NCI-H1105 (cell line): ENCODE data around the gene FBXO31.
"Not testable (repeated sequence)": the region's sequence is repeated elsewhere in the genome, so short reads cannot be mapped to it uniquely, and the experiment has no call there.

Experiments used
- DNase-seq: peaks from one replicate; lab custom pipeline; 2025; lab: John Stamatoyannopoulos, UW

Gene FBXO31

DNA sequence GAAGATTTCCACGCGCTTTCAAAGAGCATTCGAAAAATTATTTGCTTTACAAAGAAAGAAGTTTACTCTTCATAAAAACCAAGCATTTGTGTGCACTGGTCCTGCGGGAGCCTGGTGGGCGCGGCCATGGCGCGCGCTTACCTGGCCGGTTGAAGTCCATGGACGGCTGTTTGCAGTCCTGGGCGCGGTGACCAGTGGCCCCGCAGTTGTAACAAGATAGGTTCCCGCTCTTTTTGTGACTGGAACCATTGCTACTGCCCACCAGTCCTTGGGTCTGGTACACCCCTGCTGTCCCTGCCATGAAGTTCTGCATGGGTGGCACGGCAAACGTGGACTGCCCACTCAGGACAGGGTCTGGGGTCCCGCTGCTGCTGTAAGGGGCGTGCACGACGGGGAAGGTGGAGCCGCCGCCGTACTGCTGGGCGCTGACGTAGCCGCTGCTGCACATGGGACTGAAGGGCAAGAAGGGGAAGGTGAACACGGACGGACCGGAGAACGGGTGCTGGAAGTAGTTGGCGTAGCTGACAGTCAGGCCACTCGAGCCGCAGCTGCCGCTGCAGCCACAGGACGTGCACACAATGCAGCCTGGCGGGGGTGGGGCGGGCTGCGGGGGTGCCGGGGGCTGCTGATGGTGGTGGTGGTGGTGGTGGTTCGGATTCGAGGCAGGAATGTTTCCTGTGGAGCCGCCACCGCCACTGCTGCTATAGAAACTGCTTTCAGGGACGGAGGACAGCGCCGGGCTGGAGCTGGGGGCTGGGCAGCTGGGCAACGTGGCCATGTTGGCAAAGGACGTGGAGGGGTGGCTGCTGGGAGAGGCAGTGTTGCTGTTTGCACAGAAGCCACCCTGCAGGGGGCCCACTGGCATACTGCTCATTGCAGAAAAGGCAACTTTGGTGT, 28.0 kb upstream of the FBXO31 start:
- no peak for DNase-seq

GRCh38 chr16:87410968-87411367, 27.4 kb upstream of the FBXO31 start:
- no peak for DNase-seq

DNA sequence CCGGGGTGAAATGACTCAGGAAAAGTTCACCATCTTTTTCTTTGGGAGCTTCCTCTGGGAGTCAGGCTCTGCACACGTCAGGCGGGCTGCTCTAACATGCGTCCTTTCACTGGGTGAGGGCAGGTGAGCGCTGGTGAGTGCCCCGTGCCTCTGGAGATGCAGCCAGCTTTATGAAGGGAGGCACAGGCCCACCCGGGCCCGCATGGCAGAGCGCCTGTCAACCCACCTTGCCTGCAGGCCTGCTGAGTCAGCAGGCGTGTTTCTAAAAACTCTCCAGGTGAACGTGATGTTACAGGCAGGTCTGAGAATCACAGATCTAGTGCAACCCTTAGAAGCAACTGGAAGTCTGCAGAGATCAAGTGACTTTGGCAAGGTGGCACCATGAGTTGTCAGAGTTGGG, 27.0 kb upstream of the FBXO31 start:
- DNase-seq = no peak

DNA sequence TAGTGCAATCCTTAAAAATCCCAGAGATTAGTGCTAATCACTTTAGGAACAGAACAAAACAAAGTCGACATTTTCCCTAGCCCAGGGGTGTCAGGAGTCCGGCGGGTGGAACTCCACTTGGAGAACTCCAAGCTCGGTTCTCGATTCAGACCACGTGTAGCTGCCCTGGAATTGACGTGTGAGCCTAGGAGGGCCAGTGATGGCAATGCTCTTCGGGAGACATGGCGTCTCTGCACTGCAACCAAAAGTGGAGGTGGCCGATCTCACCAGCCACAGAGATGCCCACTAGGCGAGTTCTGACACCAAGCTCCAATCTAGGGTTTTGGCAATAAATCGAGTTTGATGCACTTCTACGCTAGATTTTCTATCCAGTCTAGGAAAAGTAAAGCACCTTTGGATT, 26.2 kb upstream of the FBXO31 start:
- DNase-seq = no peak

DNA sequence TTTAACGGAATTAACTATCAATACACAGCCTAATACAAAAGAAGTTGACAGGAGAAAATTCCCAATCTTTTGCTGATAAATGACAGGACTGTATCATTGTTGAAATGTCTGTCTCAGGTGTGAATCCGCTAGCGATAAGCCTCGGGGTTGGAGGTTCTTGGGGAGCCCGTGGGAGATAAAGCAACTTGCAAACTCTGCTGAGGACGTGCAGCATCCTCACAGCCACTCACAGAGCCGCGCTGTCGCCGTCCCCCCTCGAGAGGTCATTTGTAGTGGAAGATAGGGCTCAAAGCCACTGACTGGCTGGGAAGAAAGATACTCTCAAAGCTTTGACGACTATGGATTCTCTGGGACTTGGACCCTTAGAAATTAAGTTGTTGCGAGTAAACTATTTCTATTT, 25.6 kb upstream of the FBXO31 start:
- no peak for DNase-seq

GRCh38 chr16:87407511-87408112, 24.0 kb upstream of the FBXO31 start:
- DNase-seq = no peak

GRCh38 chr16:87406495-87407088, 23.0 kb upstream of the FBXO31 start:
- DNase-seq = no peak

DNA sequence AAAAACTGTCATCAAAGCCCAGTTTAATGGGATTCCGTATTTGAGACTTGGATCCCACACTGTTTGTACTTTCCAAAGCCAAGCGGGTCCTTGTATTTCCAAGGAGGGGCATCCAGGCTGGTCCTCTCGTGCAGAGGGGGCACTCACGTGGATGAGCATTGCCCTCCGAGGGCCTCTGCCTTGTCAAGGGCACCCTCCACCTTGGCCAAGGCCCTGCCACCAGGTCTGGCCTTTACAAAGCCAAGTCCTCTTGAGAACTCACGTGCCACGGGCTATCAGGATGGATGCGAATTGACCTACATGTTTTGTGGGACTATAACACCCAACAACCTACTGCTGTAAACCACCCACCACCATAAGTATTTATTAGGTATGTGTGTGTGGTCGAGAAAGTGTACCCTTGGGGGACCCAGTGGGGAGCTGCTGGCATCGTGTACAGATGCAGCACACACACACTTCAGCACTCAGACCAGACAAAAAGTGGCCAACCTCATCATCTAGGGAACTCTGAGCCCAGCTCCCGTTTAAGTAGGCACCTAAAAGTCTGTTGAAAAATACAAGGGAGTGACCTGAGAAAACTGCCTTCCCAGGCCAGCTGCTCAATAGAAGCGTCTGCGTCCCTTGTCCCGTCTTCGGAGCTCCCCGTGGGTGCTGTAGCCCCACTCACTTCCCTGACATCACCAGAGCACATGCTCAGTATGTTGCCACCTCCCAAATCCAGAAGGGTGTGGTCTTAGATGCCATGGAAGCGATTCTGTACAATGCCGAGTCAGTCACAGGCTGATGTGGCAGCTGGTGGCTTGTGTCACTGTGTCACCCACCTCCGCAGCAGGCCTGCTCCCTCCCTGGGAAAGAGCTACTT, 21.4 kb upstream of the FBXO31 start:
- no peak for DNase-seq

- DNase-seq = no peak
Observed at GRCh38 chr16:87395181-87395842, 11.7 kb upstream of the FBXO31 start.

DNA sequence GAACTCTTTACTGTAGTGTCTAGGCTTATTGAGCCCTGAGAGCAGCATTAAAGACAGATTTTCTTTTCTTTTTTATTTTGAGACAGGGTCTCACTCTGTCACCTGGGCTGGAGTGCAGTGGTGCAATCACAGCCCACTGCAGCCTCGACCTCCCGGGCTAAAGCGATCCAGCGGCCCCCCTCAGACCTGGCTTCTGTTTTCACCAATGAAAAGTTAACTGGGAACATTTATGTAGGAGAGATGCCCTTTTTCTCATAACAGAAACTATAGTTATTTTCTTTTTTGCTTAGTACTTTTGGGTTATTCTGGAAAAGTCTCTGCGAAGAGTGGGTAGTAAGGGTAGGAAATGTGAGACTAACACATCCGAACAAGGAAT, 10.1 kb upstream of the FBXO31 start:
- no peak for DNase-seq

- no peak for DNase-seq
Observed at GRCh38 chr16:87392821-87393679, 9.5 kb upstream of the FBXO31 start.

DNA sequence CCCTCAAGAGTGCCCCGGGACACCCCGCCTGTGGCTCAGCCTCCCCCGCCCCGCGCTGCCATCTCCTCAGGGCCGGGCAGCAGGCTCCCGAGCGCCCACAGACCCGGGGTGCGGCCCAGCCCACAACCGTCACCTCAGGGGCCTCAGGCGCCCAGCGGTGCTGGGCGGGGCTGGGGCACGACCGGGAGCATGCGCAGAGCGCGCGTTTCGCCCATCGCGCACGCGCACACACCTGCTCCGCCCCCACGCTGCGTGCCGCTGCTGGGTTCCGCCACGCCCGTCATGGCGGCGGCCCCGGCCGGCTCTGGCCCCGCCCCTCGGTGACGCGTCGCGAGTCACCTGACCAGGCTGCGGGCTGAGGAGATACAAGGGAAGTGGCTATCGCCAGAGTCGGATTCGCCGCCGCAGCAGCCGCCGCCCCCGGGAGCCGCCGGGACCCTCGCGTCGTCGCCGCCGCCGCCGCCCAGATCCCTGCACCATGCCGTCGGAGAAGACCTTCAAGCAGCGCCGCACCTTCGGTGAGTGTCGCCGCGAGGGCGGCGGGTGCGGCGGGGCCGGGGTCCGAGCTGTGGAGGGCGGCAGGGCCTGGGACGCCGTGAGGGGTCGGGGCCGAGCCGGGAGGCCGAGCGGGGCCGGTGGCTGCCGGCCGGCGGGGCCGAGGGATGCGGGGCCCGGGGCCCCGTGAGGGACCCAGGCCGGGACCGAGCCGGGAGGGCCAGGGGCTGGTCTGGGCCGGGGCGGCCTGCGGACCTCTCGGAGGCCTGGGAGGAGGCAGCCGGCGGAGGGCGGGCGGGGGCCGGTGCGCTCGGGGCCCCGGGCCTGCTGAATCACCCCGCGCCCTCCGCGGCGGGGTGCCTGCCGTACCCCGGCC, 8.6 kb upstream of the FBXO31 start, which contains the start of gene MAP1LC3B:
MAP1LC3B (plus strand) TSS at position 387 of the 871 bp plus-strand sequence; CDS start at position 479, 92 bp downstream.
- peak; percentile 81 for DNase-seq

DNA sequence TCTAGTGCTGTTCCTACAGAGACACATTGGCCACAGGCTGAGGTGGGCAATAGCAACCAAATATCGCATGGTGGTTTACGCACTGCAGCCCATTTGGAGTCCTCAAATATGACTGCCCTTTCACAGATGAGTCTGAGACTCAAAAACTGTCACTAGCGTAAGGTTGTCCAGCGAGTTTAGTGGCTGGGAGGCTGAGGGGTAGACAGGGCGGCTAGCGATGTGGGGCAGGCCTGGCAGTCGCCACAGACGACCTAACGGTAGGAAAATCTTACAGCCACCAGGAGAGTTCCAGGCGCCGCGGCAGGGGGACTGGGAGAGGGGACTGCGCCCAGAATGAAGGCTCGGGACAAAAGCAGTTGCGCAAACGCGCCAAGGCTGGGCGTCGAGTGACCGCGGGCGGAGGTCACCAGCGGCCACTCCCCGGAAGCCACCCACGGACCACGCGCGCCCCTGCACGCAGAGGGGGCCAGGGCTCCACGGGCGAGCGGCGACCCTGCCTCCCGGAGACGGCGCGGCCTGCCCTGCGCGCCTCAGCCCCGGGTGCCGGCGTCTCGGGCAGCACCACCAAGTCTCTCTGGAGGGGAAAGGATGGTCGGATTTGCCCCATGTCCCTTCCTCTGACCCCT, 7.9 kb upstream of the FBXO31 start:
- no peak for DNase-seq

- DNase-seq = no peak
Observed at GRCh38 chr16:87390641-87391323, 7.2 kb upstream of the FBXO31 start.

GRCh38 chr16:87389914-87390313, 6.3 kb upstream of the FBXO31 start:
- DNase-seq = not testable (repeated sequence)

DNA sequence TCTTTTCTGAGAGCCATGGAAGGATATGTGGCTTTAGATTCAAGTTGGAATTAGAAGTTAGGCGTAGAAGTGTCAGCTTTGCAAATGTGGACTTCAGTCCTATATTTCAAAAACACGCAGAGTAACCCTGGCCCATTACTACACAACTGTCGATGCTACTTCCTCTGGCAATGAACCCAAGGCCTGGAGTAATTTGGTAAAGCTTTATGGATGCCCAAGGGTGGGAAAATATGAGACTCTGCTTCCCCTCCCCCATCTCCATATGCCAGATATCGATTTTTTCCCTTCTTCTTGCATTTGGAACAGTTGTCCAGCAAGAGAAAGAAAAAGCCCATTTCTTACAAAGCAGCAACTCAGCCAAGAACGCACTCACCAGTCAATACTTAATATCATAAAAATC, 5.7 kb upstream of the FBXO31 start:
- DNase-seq = no peak

- DNase-seq = no peak
Observed at GRCh38 chr16:87388818-87389134, 5.2 kb upstream of the FBXO31 start.

- peak; percentile 92 for DNase-seq
Observed at GRCh38 chr16:87387942-87388817, 4.6 kb upstream of the FBXO31 start.
